Suprapubic skin (tissue), 4 donors: ENCODE data around the gene BCL2L15.

Source experiments
- CTCF ChIP-seq, 2 donors: fragments of 200-600 bp in 1 of 2; fragments of 450-650 bp in 1 of 2; sonication (generic) in 1 of 2; IDR thresholded peaks; one replicate each; pipeline ENCODE4 v1.5.1; 2016 to 2019; ENCODE audit warnings: antibody characterized with exemption in 2 of 2, mild to moderate bottlenecking in 1 of 2, moderate library complexity in 1 of 2
- POLR2A ChIP-seq, 2 donors: fragments of 450-650 bp; IDR thresholded peaks; one replicate each; pipeline ENCODE4 v1.6.1; 2017; ENCODE audit warnings: antibody characterized with exemption in 2 of 2, mild to moderate bottlenecking in 2 of 2, moderate library complexity in 2 of 2
- POLR2AphosphoS5 ChIP-seq, 3 donors: sonication (generic); formaldehyde crosslinking; IDR thresholded peaks; one replicate each; pipeline ENCODE4 v1.6.1; 2017; ENCODE audit warnings: antibody characterized with exemption in 3 of 3

GRCh38 chr1:113861641-113862040 is 25.7 kb downstream of the BCL2L15 start:
- TF ChIP-seq CTCF (IDR thresholded peaks at IDR 0.05) (no peak), POLR2AphosphoS5 (IDR thresholded peaks at IDR 0.05) (no peak), POLR2A (IDR thresholded peaks at IDR 0.05) (no peak)
